PFSK-1 (cell line): ENCODE data around the gene RXRB.

Source experiments
- FOXP2 ChIP-seq: optimal IDR thresholded peaks from 2 replicates; pipeline ENCODE3; 2011; ENCODE audit warnings: borderline replicate concordance, control low read depth, inconsistent platforms; ENCODE audit not compliant: insufficient read depth; ENCODE audit errors: extremely low read length, extremely low read depth
- POLR2AphosphoS5 ChIP-seq: IDR thresholded peaks from 2 replicates; pipeline ENCODE4 v1.6.1; 2012; ENCODE audit warnings: low read depth, mild to moderate bottlenecking, control low read depth, low read length, moderate library complexity
- REST ChIP-seq, 2 experiments: IDR thresholded peaks; 2 replicates each; pipeline versions ENCODE4 v1.6.1 to v1.8.0; 2011 to 2012; ENCODE audit warnings: low read depth in 2 of 2, low read length in 2 of 2, control low read depth in 1 of 2, inconsistent platforms in 1 of 2, mild to moderate bottlenecking in 1 of 2, moderate library complexity in 1 of 2; ENCODE audit not compliant: insufficient read depth in 1 of 2
- SIN3A ChIP-seq: IDR thresholded peaks from 2 replicates; pipeline ENCODE4 v1.6.1; 2012; ENCODE audit warnings: mild to moderate bottlenecking, low read length, moderate library complexity, borderline replicate concordance; ENCODE audit not compliant: insufficient read depth
- TAF1 ChIP-seq: IDR thresholded peaks from 2 replicates; pipeline ENCODE4 v1.6.1; 2012; ENCODE audit warnings: low read length, control low read depth, borderline replicate concordance; ENCODE audit not compliant: insufficient read depth

- TF ChIP-seq REST (IDR thresholded peaks at IDR 0.05; ENCODE audit: insufficient read depth in 1 of 2, low read depth in 2 of 2, low read length in 2 of 2) = peak; percentile 71 to 88
- no peak for TF ChIP-seq POLR2AphosphoS5
- no peak for TF ChIP-seq TAF1
- TF ChIP-seq SIN3A = no peak
- no peak for TF ChIP-seq FOXP2
Observed at GRCh38 chr6:33195304-33196165, 4.9 kb downstream of the RXRB start.
